Choroid plexus epithelial cell (primary cell): ENCODE results near the gene CYP39A1.

Source experiments
- DNase-seq: peaks from one replicate; pipeline ENCODE4 v3.0.0-alpha.2; 2010; ENCODE audit warnings: low read depth
- H3K4me3 ChIP-seq: 2 replicates; pipeline ENCODE4 v1.5.1; 2011; ENCODE audit warnings: low read depth, mild to moderate bottlenecking, control low read depth, low read length, moderate library complexity
- TF ChIP-seq, protein P1 (sequence below): conservative IDR thresholded peaks from 2 replicates; pipeline ENCODE4 v1.5.1; 2011; ENCODE audit warnings: low read depth, mild to moderate bottlenecking, control low read depth, inconsistent platforms, low read length, moderate library complexity

The CYP39A1 gene

DNA sequence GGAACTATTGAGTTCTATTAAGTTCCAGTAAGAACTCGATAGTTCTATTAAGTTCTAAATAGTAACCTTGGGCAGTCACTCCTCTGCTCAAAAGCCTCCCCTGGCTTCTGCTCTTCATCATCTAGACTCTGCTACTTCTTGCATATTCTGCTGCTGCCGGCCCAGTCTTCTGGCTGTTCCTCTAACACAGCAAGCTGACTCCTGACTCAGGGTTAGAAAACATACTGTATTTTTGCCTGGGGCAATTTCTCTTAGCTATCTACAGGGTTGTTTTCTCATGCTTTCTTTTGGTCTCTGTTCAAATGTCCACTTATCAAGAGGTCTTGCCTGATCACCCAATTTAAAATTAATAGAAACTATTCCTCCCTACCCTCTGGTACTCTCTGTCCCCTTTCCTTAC lies 14.8 kb upstream of the CYP39A1 start:
- TF ChIP-seq, protein P1, sequence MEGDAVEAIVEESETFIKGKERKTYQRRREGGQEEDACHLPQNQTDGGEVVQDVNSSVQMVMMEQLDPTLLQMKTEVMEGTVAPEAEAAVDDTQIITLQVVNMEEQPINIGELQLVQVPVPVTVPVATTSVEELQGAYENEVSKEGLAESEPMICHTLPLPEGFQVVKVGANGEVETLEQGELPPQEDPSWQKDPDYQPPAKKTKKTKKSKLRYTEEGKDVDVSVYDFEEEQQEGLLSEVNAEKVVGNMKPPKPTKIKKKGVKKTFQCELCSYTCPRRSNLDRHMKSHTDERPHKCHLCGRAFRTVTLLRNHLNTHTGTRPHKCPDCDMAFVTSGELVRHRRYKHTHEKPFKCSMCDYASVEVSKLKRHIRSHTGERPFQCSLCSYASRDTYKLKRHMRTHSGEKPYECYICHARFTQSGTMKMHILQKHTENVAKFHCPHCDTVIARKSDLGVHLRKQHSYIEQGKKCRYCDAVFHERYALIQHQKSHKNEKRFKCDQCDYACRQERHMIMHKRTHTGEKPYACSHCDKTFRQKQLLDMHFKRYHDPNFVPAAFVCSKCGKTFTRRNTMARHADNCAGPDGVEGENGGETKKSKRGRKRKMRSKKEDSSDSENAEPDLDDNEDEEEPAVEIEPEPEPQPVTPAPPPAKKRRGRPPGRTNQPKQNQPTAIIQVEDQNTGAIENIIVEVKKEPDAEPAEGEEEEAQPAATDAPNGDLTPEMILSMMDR: no peak
- DNase-seq: no peak
- no peak overlapping the region for H3K4me3 ChIP-seq

DNA sequence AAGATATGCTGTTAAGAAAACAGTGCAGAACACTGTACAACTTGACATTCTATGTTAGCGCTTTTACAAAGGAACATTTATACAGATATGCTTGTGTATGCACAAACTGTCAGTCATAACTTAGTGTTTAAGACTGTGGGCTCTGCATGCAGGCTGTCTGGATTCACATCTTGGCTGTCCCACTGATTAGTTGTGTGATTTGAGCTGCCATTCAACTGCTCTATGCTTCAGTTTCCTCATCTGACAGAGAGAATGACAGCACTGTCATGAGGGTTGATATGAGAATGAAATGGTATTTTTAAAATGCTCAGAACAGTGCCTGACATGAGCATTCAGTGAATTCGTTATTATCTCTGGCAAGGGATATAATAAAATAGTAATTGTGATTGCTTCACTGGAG lies 8.9 kb upstream of the CYP39A1 start:
- no peak for DNase-seq
- TF ChIP-seq, protein P1: no peak
- H3K4me3 ChIP-seq: no peak overlapping the region

DNA sequence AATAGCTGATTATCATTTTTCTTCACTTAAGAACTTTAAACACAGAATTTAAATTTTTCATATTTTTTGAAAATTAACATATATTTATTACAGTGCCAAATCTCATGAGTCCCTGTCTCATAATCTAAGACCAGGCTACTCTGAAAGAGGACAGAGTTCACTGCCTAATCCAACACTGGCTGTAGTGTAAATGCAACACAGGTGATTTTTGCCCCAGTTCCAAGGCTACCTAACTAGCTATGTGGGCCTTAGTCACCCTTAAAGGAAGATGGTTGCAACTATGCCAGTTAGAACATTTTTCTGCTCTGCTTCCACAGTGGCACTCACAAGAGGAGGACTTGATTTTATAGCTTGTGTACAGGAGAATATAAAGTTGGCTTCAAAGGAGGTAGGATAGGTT lies 5.0 kb upstream of the CYP39A1 start:
- no peak overlapping the region for H3K4me3 ChIP-seq
- no peak for DNase-seq
- TF ChIP-seq, protein P1: no peak

DNA sequence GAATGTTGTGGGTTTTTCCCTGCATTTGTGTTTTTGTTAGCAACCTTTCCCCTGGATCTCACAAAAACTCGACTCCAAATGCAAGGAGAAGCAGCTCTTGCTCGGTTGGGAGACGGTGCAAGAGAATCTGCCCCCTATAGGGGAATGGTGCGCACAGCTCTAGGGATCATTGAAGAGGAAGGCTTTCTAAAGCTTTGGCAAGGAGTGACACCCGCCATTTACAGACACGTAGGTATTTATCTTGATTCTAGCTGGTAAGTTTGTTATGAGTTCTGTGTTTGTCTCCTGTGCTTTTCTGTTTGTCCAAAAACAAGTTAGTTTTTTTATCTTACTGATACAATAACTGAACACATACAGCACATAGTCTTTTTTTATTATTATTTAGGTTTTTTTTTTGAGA lies 3.2 kb upstream of the CYP39A1 start:
- TF ChIP-seq, protein P1: peak; percentile 52
- peak; percentile 8 for DNase-seq
- H3K4me3 ChIP-seq: no peak overlapping the region

DNA sequence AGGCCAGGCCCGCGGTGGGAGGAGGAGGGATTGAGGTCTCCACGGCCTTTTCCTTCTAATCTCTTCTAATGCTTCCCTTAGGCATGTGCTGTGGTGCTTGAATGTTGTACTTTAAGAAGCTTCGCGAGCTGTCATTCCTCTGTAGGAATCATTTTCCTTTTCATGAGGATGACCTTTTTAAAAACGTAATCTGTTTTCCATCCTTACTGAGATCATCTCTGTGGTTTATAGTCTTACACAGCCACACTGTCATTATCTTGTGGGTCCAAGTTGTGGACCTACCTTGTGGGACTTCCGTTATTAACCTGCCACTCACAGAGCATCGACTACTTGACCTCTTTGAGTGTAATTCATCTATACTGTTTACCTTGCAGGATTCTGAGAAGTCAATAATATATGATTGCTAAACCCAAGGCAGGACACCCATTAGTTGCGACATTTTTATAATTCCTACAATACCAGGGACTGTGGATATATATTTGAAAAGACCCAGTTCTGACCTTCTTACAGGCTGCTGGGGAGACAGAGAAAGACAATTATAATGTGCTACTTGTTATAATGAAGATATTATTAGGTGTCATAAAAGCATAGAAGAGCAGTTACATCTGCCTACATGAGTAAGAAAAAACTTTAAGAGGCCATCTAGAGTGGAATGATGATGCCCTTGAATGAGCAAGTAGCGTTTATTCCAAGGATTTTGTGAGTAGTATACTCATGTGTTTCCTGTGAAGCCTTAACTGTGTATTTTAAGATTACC lies 999 bp upstream of the CYP39A1 start:
- TF ChIP-seq, protein P1: no peak
- peak; percentile 17 for DNase-seq
- peak overlapping the region; percentile 87 for H3K4me3 ChIP-seq

DNA sequence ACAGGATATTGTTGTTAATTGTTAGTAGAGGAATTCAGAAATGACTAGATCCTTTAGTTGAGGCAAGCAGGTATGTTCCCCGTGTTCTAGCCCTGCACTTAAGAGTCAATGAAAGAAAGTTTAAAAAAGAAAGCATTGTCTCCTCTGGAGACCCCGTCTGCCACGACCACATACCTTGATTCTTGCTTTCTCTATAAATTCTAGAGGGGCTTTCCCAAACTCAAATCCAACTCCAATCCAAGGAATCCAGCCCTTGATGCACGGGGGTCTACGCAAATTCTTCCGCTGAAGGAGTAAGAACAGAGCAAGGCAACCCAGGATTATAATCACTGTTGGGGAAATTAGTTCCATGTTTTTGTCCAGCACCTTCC lies 401 bp downstream of the CYP39A1 start:
- TF ChIP-seq, protein P1: no peak
- DNase-seq: no peak

DNA sequence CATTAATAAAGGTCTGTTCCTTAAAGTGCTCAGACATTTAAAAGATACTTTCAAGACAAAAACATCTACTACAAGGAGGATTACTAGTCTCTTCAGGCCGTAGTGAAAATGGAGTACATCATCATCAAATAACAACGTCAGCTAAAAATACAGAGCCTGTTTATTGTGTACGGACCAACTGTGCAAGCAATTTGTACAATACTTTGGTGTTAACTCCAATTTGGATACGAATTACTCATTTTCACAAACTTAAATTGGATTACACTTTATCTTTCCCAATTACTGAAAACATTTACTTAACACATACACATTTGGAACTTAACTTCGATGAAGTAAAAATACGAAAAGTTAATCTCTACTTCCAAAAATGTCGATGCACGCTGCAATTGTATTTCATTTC lies 802 bp downstream of the CYP39A1 start:
- peak; percentile 3 for DNase-seq
- H3K4me3 ChIP-seq: peak overlapping the region; percentile 87
- TF ChIP-seq, protein P1: no peak

More for the DNA sequence above, 401 bp downstream of the CYP39A1 start:
- H3K4me3 ChIP-seq: peak overlapping the region; percentile 87
